ENCODE data around the gene RPS21.
A peak's percentile ranks its signal among the peaks of the same experiment; 100 is the strongest.

RPS21 gene

DNA sequence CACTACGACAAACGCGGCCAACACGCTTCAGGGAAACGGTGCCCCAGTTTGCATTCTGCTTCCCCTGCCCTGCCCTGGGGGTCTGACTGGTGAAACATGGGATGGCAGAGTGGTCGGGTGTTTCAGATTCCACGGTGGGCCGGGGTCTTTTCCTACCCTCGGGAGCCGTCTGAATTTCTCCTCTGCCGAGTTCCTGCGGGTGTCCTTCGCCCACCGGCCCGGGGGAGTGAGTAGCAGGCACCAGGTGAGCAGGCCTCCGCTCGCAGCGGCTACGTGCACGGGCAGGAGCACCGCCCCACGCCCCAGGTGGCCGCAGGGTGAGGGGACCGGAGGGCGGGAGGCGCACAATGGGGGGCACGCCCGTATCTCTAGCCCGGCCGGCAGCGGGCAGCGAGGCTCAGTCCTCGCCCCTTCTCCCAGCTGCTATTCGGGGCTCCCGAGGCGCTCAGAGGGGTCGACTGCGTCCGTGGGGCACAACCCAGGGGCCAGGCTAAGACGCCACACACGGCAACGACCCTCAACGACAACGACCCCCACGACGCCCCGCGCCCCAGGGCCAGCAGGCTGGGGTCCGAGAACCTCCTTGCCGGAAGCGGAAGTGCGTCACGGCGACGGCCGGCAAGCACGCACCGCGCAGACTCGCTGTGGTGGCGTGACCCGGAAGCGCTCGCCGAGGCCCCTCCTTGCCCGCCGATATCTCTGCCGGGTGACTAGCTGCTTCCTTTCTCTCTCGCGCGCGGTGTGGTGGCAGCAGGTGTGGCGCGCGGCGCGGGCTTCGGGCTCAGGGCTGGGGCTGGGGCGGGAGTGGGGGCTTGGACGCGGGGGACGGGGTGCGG lies at the start of gene RPS21:
TSS of gene RPS21 (plus strand) at position 721 of the 836 bp plus-strand sequence. CDS start 236 bp downstream, outside the sequence.
- peak; percentile 97 for DNase-seq

DNA sequence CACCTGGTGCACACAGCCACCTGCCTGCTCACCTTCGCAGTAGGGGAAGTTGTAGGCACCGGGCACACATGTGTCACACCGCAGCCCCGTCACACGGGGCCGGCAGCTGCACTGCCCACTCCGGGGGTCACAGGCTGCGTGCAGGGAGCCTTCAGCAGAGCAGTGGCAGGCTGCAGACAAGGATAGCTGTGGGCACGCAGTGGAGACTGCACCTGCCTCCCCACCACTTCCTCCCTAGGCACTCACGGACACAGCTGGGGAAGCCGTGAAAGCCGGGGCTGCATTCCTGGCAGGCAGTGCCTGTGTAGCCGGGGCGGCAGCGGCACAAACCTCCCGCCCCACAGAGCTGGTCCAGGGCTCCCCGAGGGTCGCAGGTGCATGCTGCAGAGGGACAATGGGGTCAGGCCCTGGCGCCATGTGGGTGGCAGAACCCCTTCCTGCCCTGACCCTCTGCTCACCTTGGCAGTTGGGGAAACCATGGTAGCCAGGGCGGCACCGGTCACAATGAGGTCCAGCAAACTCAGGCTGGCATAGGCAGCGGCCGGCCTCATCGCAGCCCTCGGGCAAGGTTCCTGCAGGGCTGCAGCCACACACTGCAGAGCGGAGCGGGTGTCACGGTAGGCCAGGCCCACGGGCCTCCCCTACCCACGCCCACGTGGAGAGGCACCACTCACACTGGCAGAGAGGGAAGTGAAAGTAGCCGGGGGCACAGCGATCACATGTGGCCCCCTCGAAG lies 49.2 kb upstream of the RPS21 start:
- no peak for DNase-seq

DNA sequence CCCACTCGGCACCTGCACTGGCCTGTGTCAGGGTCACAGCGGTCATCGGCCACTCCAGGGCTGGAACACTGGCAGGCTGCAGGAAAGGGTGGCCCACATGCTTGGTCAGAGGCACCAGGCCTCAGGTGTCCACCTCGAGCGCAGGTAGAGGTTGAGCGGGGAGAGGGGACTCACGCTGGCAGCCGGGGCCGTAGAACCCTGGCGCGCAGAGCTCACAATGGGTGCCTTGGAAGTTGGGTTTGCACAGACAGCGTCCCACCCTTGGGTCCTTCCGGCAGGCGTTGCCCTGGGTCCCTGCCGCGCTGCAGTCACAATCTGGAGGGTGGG lies 48.6 kb upstream of the RPS21 start:
- no peak for DNase-seq

DNA sequence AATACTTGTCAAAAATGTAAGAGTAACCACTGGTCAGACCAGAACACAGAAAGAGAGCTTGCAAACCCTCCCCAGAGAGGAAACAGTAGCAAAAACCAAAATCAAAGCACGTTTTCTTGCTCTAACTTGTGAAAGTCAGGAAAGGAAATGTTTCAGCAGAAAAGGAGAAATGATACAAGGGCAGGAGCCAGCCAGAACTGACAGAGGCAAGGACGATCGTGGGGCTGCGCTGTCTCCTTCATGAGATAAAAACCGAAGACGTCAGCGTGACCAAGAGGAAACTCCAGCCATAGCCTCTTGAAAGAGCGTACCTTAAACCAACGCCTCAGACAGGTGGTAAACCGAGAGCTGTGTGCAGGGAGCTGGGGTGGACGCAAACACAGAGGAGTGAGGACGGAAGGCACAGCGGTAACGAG lies 47.2 kb upstream of the RPS21 start:
- DNase-seq = no peak

DNA sequence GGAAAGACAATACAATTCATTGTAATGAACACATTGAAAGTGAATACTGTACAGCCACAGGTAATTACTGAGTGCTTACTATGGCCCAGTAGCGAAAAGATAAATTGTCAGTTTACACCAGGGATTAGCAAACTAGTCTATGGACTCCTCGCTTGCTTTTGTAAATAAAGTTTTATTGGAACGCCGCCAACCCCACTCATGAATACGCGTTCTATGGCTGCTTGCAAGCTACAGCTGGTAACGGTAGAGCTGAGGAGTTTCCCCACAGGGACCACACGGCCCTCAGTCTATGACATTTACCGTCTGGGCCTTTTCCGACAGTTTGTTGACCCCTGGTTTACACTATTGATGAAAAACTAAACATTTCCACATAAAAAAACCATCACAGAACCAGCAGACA lies 44.0 kb upstream of the RPS21 start:
- DNase-seq = no peak

DNA sequence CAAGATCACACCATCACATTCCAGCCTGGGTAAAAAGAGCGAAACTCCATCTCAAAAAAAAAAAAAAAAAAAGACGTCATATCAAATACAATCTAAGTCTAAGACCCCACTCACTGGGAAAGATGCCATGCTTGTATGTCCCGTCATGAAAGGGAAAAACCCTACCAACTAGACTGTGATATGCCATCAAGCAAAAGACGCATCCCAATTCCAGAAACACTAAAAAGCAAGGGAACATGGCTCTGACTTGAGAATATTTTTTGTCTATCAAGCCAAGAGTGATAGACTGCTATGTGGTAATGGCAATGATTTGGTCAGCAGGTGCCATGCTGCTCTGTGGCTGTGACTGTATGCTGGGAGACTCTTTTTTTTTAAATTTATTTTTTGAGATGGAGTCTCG lies 42.8 kb upstream of the RPS21 start:
- no peak for DNase-seq

DNA sequence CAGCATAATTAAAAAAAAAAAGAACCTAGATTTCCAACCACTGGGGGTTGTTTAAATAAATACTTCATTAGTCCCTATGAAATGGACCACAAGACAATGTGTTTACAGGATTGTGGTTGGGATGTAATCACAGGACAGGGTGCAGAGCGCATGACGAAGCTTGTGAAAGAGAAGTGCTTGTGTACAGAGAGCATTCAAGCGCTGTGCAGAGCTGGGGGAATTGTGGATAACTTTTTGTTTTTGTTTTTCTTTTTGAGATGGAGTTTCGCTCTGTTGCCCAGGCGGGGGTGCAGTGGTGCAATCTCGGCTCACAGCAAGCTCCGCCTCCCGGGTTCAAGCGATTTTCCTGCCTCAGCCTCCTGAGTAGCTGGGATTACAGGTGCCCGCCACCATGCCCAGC lies 42.1 kb upstream of the RPS21 start:
- DNase-seq = no peak

DNA sequence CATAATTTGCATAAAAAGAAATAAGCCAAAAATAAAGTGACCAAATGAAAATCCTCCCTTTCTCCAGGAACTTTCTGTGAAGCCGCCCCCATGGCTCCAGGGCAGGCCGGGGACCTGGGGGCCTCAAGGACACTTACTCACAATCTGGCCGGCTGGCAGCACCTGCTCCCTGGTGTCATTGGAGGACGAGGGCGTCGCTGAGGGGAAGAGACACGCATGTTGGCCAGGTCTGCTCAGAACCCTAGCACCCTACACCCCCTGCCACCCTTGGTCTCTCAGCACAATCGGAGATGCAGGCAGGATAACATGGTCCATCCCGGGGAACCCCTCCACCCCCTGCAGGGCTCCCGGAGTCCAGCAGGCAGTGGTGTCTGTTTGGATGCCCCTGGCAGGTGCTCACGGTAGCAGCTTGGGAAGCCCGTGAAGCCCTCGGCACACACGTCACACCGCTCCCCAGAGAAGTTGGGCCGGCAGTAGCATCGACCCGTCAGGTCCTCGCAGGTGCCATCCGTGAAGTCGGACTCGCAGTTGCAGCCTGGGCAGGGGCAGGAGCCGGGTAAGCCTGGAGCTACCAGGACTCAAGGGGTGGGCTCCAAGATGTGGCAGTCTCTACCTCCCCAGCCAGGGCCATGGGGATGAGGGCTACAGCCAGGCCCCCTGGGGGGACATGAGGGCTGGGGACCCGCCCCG lies 41.1 kb upstream of the RPS21 start:
- DNase-seq = no peak

DNA sequence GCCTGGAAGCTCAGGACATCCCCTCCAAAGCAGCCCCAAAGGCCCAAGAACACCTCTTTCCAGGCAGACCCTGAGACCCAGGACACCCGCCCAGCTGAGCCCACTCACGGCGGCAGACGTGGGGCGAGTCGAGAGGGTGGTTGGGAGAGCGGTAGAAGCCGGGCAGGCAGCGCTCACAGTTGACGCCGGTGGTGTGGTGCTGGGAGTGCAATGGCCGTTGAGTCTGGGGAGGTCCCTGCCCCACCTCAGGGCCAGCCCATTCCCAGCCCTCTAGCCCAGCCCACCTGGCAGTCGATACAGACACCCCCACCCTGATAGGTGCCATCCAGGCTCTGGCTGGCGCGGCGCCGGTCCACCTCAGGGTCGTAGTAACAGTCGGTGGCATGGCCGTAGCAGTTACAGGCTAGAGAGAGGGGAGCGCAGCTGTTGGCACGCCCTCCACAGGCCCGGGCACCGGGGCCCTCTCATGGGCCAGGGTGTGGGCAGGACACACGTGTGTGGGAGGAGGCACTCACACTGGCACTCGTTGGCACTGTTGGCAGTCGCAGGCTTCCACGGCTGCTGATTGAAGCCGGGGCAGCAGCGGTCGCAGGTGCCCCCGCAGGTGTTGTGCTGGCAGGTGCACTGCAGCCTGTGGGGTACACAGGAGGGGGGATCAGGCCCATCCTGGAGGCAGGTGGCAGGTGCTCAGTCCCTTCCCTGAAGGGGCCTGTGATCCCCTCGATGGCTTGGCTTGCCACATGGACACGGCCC lies 40.3 kb upstream of the RPS21 start:
- DNase-seq = no peak

DNA sequence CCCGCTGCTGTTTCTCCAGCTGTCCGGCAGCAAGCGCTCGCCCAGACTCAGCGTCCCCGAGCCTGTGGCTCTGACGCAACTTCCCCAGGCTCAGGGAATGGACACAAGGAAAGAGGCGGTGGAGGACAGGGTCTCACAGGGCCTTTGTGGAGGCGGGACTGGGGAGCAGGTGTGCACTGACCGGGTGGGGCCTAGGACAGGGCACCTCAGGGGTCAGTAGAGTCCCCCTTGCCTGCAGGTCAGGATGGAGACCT lies 39.8 kb upstream of the RPS21 start:
- DNase-seq = no peak

DNA sequence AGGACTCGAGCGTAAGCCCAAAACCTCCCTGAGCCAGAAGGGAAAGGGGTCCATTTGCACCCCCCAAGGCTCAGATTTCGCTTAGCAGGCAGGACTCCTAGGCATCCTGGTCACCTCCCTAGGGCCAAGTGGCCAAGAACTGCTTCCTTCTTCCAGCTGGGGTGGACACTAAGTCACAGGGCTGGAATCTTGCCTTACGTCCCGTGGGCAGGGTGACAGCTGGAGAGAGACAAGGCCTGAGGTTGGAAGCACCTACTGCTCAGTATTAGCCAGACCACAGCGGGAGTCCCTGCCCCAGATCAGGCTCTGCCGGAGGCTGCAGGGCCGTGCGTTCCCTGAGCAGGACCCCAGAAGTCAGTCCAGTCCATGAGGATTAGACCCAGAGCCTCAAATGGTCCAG lies 39.5 kb upstream of the RPS21 start:
- no peak for DNase-seq

DNA sequence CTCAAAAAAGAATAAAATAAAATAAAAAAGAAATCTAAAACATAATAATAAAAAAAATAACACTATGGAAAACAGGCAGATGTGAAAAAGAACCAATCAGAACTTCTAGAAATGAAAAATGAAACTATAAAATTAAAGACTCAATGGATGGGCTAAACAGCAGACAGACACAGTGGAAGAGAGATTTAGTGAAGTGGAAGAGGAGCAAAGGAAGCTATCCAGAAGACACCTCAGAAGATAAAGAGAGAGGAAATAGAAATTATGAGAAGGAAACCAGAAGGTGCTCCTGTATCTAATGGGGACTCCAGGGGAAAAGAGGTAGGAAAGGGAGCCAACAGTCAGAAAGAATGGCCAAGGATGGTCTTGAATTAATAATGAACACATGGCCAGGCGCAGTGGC lies 38.3 kb upstream of the RPS21 start:
- no peak for DNase-seq

DNA sequence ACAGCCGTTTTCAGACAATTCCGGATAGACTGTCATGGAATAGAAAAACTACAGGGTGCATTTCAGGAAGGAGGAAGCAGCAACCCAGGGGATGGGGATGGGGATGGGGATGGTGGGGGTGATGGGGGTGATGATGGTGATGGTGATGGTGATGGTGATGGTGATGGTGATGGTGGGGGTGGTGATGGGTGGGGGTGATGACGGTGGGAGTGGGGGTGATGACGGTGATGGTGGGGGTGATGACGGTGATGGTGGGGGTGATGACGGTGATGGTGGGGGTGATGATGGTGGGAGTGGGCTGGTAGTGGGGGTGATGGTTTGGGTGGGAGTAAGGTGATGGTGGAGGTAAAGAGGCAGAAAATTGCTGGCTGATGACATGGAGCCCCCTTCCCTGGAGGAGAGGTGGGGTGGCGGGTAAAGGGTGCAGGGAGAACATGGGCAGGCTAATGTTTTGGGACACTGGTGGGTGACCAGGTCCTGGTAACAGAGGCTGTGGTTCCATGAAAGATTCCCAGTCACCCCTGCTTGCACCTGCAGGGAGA lies 37.3 kb upstream of the RPS21 start:
- no peak for DNase-seq

DNA sequence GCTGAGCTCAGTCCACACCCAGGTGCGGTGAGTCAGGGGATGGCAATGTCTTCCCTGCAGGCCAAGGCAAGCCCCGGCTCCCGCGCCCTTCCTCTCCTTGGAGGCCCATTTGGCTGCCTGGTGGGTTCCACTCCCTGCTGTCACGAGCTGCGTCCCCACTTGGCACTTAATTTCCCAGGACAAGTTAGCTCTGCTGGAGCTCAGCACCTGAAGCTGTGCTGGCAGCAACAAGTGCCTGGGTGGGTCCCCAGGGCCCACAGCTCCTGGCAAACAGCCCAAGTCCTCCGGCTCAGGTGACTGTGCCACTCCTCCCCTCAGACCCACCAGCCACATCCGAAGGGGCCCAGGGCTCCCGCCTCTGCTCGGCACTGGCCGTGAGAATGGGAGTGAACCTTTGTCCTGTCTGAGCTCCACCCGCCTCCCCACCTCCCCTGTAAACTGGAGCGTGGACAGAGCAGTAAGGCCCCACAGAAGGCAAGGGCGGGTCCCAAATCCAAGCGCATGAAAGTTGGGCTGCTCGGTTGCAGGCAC lies 36.7 kb upstream of the RPS21 start:
- no peak for DNase-seq

DNA sequence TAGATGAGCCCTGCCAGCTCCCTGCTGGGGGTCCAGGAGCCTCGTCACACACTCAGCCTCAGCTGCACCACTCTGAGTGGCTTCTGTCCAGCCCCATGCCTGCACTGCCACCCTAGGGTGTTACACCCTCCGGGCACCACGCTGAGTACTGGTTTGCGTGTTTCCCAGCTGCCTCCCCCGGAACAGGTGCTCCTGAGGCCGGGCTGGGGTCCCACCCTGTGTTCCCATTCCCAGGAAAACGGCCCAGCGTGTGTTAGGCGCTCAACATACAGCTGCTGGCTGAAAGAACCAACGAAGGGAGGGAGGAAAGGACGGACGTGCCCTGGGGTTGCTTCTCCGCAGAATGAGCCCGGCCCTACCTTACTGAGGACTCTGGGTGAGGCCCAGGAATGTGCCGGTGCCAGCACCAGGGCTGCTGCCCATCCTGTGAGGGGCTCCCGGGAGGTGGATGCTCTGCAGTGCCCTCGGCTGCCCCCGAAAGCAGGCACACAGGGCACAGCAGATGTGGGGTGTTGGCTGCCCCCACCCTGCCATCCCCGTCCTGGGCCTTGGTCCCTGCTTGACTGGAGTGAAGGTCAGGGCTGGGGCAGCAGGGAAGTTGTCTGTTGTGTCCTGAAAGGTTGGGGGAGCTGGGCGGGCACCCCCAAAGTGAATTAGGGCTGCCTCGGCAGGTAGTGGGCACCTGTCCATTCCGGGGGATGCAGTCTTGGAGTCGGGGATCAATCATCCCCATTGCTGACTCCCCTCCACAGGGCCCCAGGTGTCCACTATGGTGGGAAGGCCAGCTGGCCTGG lies 36.1 kb upstream of the RPS21 start:
- DNase-seq = no peak

DNA sequence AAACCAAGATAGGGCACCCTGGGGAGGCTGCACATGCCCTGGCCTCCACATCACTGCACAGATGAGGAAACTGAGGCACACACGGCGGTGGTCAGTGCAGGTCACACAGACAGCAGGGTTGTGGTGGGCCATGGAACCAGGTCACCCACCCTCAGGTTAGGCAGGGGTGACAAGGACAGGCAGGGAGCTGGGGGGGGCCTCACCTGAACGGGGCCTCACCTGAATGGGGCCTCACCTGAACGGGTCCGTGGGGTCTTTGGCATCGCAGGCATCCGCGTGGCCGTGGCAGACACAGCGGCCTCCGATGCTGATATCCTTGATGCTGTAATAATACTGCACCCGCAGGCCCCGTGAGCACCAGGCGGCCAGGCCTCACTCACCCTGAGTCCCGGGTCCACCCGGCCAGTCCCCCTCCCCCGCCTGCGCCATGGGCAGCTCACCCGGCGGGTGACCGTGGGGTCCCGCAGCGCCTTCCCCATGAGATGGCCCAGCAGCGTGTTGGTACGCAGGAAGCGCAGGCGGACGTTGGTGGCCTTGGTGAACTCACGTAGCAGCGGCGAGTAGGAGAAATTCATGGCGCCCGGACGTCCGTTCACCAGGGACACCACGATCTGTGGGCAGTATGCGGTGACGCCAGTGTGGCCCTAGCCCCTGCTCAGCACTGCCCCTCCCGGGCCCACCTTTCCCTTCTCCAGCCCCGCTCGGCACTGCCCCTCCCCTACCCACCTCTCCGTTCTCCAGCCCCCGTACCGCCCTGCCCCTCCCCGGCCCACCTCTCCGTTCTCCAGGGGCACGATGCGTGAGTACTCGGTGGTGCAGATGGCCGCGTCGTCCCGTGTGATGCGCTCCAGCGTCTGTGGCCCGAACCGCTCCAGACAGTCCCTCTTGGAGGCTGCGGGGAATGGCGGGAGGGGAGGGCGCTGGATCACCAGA lies 35.2 kb upstream of the RPS21 start:
- no peak for DNase-seq

DNA sequence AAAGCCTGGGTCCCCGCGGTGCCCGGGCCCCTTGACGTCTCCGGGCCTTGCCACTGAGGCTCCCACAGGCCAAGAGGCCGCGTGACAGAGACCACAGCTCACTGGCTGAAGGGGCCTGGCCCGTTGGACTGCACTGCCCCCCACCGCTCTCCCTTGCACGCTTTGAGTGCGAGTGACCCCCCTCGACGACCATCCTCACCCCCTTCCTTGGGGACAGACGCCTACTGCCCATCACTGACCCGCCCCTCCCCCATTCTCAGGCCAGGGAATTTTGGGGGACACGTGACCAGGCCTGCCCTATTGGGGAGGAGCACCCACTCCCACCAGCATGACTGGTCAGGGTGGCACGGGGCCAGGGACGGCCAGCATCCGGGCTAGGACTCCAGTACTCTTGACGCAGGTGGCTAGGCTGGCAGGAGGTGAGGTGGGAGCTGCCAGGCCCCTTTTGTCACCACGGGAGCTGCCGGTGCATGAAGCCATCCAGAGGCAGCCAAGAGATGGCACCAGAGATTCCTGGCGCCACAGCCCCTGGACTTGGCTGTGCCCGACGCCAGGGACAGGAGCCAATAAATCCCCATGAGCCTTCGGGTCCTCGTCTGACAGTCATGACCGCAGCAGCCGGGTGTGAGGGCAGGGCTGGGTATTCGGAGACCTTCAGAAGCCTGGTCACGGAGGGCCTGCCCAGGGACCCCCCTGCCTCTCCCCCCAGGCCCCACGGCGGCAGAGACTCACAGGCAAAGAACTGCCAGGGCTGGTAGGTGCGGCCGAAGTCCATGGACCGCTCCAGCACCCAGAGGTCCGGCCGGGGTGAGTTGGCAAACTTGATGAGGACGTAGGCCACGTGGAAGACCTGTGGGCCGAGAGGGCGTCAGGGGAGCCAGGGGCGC lies 34.3 kb upstream of the RPS21 start:
- DNase-seq = peak; percentile 62

DNA sequence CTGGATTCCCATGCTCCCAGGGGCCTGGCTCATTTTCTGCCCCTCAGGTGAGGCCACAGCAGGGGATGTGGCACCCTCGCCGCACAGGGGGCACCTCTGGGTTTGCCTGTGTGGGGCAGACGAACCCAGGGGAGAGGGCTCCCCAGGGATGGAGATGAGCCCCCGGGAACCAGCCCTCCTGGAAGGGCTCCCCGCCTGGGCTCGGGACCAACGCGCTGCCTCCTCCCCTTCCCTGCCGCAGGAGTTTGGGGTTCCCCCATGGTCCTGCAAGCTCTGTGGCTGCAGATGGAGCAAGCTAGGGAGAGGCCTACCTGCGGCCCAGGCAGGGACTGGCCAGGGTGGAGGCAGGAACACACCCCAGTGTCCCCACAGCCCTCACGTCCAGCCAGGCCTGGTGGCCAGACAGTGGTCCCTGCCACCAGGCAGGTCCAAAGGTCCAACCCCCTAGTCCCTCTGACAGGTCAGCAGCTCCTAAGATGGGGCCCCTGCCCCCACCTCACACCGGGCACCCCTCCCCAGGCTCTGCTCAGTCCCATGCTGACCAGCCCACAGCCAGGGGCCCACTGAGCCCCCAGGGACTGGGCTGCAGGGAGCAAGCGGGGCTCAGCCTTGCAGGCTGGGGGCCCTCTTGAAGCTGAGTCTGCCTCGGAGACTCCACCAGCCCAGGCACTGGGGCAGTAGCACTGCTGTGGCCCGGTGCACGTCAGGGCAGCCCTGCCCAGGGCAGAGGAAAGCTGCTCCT lies 33.4 kb upstream of the RPS21 start:
- peak; percentile 15 for DNase-seq
